Tracheal epithelial cell (primary cell): ENCODE results near the gene PCNP. TPM values are rescaled to one million over a fixed set of nuclear protein-coding genes. Genes with fewer than 3 reads are reported as not detected.

Experiments
- total RNA-seq: library from RNA; depleted of rRNA; stranded (reverse); fragments of >200 nt; gene quantifications from 2 replicates; pipeline ENCODE4 v1.2.1, GENCODE V29; 2014

Gene PCNP
- 73.0 and 115 TPM in 2 replicates for total RNA-seq

GRCh38 chr3:101573449-101574387 is at the start of gene PCNP:
Gene PCNP (plus strand): TSS chr3:101574180. CDS start chr3:101574216, 36 bp downstream.

GRCh38 chr3:101561630-101562328 is 12.2 kb upstream of the PCNP start, which contains the start of gene TRMT10C:
Gene TRMT10C (plus strand): TSS chr3:101561868. CDS start chr3:101564782, 2,914 bp downstream.

Other genes starting within 250 kb of the PCNP start
- 5.1 and 5.5 TPM in 2 replicates for gene SENP7, start 61.0 kb upstream of the PCNP start, total RNA-seq
- gene TRMT10C, start 12.3 kb upstream of the PCNP start, total RNA-seq, result 28.9 and 40.3 TPM in 2 replicates
- 26.5 and 33.9 TPM in 2 replicates for gene ZBTB11, start 103.0 kb downstream of the PCNP start, total RNA-seq
- gene RPL24, start 112.5 kb downstream of the PCNP start, total RNA-seq, result 1,646 and 2,379 TPM in 2 replicates
- gene CEP97, start 150.4 kb downstream of the PCNP start, total RNA-seq, result 10.6 and 15.3 TPM in 2 replicates
- gene NXPE3, start 205.0 kb downstream of the PCNP start, total RNA-seq, result 5.8 and 6.5 TPM in 2 replicates